Breast epithelium (tissue), 3 donors: ENCODE measurements around the gene GPR180.
"Not testable (repeated sequence)": the region's sequence is repeated elsewhere in the genome, so short reads cannot be mapped to it uniquely, and the experiment has no call there.

Experiments used
- CTCF ChIP-seq, 3 donors: fragments of 450-650 bp; IDR thresholded peaks; one replicate each; pipeline ENCODE4 v1.5.1; 2016 to 2017; ENCODE audit warnings: antibody characterized with exemption in 3 of 3, mild to moderate bottlenecking in 3 of 3, moderate library complexity in 3 of 3
- POLR2A ChIP-seq: fragments of 450-650 bp; IDR thresholded peaks from one replicate; pipeline ENCODE4 v1.6.1; 2016; ENCODE audit warnings: antibody characterized with exemption, mild to moderate bottlenecking, moderate library complexity

DNA sequence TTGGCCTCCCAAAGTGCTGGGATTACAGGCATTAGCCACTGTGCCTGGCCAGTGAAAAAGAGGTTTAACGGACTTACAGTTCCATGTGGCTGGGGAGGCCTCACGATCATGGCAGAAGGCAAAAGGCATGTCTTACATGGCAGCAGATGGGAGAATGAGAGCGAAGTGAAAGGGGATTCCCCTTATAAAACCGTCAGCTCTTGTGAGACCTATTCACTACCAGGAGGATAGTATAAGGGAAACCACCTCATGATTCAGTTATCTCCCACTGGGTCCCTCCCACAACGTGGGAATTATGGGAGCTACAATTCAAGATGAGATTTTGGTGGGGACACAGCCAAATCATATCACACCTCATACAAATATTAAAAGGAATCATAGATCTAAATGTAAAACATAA is 34.4 kb downstream of the GPR180 start:
- not testable (repeated sequence) for TF ChIP-seq CTCF (IDR thresholded peaks at IDR 0.05); POLR2A
